ENCODE results near the gene PRR9.

Gene PRR9

GRCh38 chr1:153245466-153245865 lies 28.1 kb downstream of the PRR9 start:
- TF ChIP-seq, protein P1, sequence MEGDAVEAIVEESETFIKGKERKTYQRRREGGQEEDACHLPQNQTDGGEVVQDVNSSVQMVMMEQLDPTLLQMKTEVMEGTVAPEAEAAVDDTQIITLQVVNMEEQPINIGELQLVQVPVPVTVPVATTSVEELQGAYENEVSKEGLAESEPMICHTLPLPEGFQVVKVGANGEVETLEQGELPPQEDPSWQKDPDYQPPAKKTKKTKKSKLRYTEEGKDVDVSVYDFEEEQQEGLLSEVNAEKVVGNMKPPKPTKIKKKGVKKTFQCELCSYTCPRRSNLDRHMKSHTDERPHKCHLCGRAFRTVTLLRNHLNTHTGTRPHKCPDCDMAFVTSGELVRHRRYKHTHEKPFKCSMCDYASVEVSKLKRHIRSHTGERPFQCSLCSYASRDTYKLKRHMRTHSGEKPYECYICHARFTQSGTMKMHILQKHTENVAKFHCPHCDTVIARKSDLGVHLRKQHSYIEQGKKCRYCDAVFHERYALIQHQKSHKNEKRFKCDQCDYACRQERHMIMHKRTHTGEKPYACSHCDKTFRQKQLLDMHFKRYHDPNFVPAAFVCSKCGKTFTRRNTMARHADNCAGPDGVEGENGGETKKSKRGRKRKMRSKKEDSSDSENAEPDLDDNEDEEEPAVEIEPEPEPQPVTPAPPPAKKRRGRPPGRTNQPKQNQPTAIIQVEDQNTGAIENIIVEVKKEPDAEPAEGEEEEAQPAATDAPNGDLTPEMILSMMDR (IDR thresholded peaks at IDR 0.05; ENCODE audit: low read depth, low read length), result no peak
- no peak overlapping the region for H3K4me3 ChIP-seq (ENCODE audit: low read depth, low read length)

GRCh38 chr1:153246018-153246417 lies 28.6 kb downstream of the PRR9 start:
- no peak overlapping the region for H3K4me3 ChIP-seq (ENCODE audit: low read depth, low read length)
- TF ChIP-seq, protein P1 (IDR thresholded peaks at IDR 0.05; ENCODE audit: low read depth, low read length), result no peak

DNA sequence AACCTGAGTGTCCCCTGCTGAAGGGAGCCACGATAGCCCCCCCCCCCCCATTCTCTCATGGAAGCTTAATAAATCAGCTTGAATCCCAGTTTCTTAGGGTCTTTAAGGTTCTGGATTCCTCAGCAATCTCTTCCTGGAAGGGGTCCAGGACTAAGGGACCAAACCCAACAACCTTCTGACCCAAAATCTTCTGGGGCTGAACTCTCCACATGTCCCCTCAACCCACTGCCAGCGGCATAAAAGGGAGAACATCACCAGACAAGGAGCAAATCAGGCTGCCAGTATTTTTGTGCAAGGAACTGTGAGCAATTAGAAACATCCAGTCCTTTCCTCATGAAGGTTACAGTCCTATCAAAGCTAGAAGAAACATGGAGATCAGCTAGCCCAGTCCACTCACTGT lies 29.4 kb downstream of the PRR9 start:
- TF ChIP-seq, protein P1 (IDR thresholded peaks at IDR 0.05; ENCODE audit: low read depth, low read length), result no peak
- no peak overlapping the region for H3K4me3 ChIP-seq (ENCODE audit: low read depth, low read length)

GRCh38 chr1:153248176-153248879 lies 30.9 kb downstream of the PRR9 start:
- H3K4me3 ChIP-seq (ENCODE audit: low read depth, low read length), result no peak overlapping the region
- TF ChIP-seq, protein P1 (IDR thresholded peaks at IDR 0.05; ENCODE audit: low read depth, low read length), result no peak

- no peak overlapping the region for H3K4me3 ChIP-seq (ENCODE audit: low read depth, low read length)
- TF ChIP-seq, protein P1 (IDR thresholded peaks at IDR 0.05; ENCODE audit: low read depth, low read length), result no peak
These were observed 32.8 kb downstream of the PRR9 start for GRCh38 chr1:153250166-153250565.

- H3K4me3 ChIP-seq (ENCODE audit: low read depth, low read length), result no peak overlapping the region
- TF ChIP-seq, protein P1 (IDR thresholded peaks at IDR 0.05; ENCODE audit: low read depth, low read length), result no peak
These were observed 33.7 kb downstream of the PRR9 start for GRCh38 chr1:153251087-153251486.

DNA sequence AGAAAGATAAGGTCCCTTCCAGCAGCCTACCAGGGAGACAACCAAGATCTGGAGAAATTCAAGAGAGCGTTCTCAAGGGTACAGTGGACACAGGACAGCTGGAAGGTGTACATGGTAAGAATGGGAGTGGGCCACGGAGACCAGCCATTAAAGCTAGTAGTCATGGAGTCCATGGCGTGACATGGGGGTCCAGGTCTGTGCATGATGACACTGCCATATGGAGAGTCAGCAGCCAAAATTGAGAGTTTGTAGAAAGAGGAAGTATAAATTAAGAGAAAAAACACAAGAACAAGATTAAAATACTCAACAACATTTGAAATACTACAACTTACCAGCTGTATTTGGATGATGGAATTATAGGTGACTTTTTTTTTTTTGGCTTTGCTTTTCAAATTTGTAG lies 34.2 kb downstream of the PRR9 start:
- no peak overlapping the region for H3K4me3 ChIP-seq (ENCODE audit: low read depth, low read length)
- TF ChIP-seq, protein P1 (IDR thresholded peaks at IDR 0.05; ENCODE audit: low read depth, low read length), result no peak
